Measurements from ENCODE around the gene DUSP15. TPM values are rescaled to one million over a fixed set of nuclear protein-coding genes. Genes with fewer than 3 reads are reported as not detected.
A peak's percentile ranks its signal among the peaks of the same experiment; 100 is the strongest.

DUSP15 gene
- total RNA-seq, 1 donor from 2014 or later, result 0.45 TPM

DNA sequence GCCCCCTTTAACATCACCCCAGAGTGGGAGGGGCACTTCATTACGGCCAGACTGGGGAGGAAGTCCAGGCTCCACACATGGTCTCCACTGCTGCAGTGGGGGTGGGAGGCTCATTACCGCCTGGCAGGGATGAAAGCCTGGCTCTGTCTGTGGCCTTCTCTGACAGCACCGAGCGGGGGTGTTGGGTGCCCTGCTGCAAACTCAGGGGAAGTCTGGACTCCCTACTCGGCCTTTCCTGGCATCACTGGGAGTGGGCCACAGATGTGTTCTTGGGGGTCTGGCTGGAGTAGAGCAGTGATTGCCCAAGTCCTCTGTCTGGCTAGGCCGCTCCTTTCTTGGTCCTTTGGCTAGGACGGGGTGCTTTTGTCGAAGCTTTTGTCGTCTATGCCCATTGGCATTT, 27.2 kb upstream of the DUSP15 start:
- Histone ChIP-seq H3K4me1 (no peaks in the 10 kb centered on the region), H3K4me2 (no peak overlapping the region), H3K27me3 (no peaks in the 10 kb centered on the region), H3K79me2 (ENCODE audit: low read depth) (no peaks in the 10 kb centered on the region), H3K36me3 (no peaks in the 10 kb centered on the region), H4K20me1 (ENCODE audit: low read depth) (no peaks in the 10 kb centered on the region), H3K27ac (no peak overlapping the region), H3K9ac (no peak overlapping the region), H3K9me3 (ENCODE audit: low read depth) (no peaks in the 10 kb centered on the region), H2AFZ (replicated peaks) (no peak overlapping the region), H3F3A (ENCODE audit: low read depth) (no peaks in the 10 kb centered on the region), H3K4me3 (no peak overlapping the region)
- peak overlapping the region; percentile 59 for H3K27ac Mint-ChIP-seq
- H3K9me3 Mint-ChIP-seq, result no peaks in the 10 kb centered on the region
- no peaks in the 10 kb centered on the region for H3K27me3 Mint-ChIP-seq (ENCODE audit: insufficient read depth, low read depth)
- H3K4me3 Mint-ChIP-seq, result no peak overlapping the region
- H3K36me3 Mint-ChIP-seq, result no peaks in the 10 kb centered on the region
- H3K4me1 Mint-ChIP-seq, result no peaks in the 10 kb centered on the region
- no peak for DNase-seq (ENCODE audit: low spot score)
- TF ChIP-seq EZH2phosphoT487 (IDR thresholded peaks at IDR 0.05), result no peak
- TF ChIP-seq, protein P1, sequence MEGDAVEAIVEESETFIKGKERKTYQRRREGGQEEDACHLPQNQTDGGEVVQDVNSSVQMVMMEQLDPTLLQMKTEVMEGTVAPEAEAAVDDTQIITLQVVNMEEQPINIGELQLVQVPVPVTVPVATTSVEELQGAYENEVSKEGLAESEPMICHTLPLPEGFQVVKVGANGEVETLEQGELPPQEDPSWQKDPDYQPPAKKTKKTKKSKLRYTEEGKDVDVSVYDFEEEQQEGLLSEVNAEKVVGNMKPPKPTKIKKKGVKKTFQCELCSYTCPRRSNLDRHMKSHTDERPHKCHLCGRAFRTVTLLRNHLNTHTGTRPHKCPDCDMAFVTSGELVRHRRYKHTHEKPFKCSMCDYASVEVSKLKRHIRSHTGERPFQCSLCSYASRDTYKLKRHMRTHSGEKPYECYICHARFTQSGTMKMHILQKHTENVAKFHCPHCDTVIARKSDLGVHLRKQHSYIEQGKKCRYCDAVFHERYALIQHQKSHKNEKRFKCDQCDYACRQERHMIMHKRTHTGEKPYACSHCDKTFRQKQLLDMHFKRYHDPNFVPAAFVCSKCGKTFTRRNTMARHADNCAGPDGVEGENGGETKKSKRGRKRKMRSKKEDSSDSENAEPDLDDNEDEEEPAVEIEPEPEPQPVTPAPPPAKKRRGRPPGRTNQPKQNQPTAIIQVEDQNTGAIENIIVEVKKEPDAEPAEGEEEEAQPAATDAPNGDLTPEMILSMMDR (IDR thresholded peaks at IDR 0.05), result no peak
- TF ChIP-seq EZH2 (IDR thresholded peaks at IDR 0.05), result no peak

DNA sequence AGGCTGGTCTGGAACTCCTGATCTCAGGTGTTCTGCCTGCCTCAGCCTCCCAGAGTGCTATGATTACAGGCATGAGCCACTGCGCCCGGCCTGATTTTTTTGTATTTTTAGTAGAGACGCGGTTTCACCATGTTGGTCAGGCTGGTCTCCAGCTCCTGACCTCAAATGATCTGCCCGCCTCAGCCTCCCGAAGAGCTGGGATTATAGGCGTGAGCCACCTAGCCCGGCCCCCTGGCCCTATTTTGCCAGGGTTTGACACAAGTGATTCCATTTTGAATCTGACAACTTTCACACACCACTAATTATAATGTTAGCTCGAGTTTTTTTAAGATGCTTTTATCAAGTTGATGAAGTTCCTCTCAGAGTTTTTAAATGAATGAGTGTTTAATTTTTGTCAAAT, 25.7 kb upstream of the DUSP15 start:
- Mint-ChIP-seq H3K36me3 (no peaks in the 10 kb centered on the region), H3K4me1 (no peaks in the 10 kb centered on the region), H3K4me3 (no peak overlapping the region), H3K9me3 (no peaks in the 10 kb centered on the region), H3K27ac (no peak overlapping the region), H3K27me3 (ENCODE audit: insufficient read depth, low read depth) (no peaks in the 10 kb centered on the region)
- H3F3A ChIP-seq (ENCODE audit: low read depth), result no peaks in the 10 kb centered on the region
- H3K4me3 ChIP-seq, result no peak overlapping the region
- H3K4me2 ChIP-seq, result no peak overlapping the region
- H4K20me1 ChIP-seq (ENCODE audit: low read depth), result no peaks in the 10 kb centered on the region
- no peak overlapping the region for H3K9ac ChIP-seq
- no peaks in the 10 kb centered on the region for H3K27me3 ChIP-seq
- no peaks in the 10 kb centered on the region for H3K36me3 ChIP-seq
- H2AFZ ChIP-seq (replicated peaks), result no peak overlapping the region
- TF ChIP-seq EZH2 (IDR thresholded peaks at IDR 0.05) (no peak), EZH2phosphoT487 (IDR thresholded peaks at IDR 0.05) (no peak)
- TF ChIP-seq, protein P1 (IDR thresholded peaks at IDR 0.05), result no peak
- no peak for DNase-seq (ENCODE audit: low spot score)
- H3K9me3 ChIP-seq (ENCODE audit: low read depth), result no peaks in the 10 kb centered on the region
- no peaks in the 10 kb centered on the region for H3K79me2 ChIP-seq (ENCODE audit: low read depth)
- no peak overlapping the region for H3K27ac ChIP-seq
- no peaks in the 10 kb centered on the region for H3K4me1 ChIP-seq

DNA sequence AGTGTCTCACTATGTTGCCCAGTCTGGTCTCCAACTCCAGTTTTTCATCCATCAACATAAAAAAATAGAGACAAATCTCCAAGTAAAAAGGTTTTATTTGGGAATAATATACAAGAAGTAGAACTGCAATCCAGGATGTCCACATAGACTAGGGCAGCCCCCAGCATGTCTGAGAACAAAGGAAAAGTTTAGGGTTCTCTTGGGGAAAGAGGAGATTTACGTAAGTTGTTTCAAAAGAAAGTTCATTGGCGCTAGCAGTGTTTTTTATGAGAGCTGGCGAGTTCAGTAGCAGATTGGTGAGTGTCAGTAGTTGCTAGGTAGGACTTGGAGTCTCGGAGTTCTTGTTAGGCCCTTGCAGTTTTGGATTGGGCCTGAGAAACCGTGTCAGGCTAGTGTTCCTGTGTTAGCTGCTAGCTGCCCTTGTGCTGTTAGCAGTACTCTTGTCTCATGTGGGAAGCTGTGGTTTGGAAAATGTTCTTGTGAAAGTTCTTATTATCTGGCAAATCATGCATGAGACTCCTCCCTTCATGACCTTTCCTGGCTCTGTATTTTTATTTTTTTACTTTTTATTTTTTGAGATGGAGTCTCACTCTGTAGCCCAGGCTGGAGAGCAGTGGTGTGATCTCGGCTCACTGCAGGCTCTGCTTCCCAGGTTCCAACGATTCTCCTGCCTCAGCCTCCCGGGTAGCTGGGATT, 24.8 kb upstream of the DUSP15 start:
- no peak overlapping the region for H3K27ac Mint-ChIP-seq
- Histone ChIP-seq H4K20me1 (ENCODE audit: low read depth) (no peaks in the 10 kb centered on the region), H3K9me3 (ENCODE audit: low read depth) (no peaks in the 10 kb centered on the region), H3F3A (ENCODE audit: low read depth) (no peaks in the 10 kb centered on the region), H3K27me3 (no peaks in the 10 kb centered on the region), H3K4me3 (no peak overlapping the region), H3K4me1 (no peaks in the 10 kb centered on the region), H3K79me2 (ENCODE audit: low read depth) (no peaks in the 10 kb centered on the region), H3K27ac (no peak overlapping the region), H3K9ac (no peak overlapping the region), H3K4me2 (no peak overlapping the region), H3K36me3 (no peaks in the 10 kb centered on the region), H2AFZ (replicated peaks) (no peak overlapping the region)
- H3K4me3 Mint-ChIP-seq, result no peak overlapping the region
- DNase-seq (ENCODE audit: low spot score), result peak; percentile 37
- TF ChIP-seq EZH2phosphoT487 (IDR thresholded peaks at IDR 0.05), result no peak
- no peak for TF ChIP-seq EZH2 (IDR thresholded peaks at IDR 0.05)
- TF ChIP-seq, protein P1 (IDR thresholded peaks at IDR 0.05), result no peak
- no peaks in the 10 kb centered on the region for H3K36me3 Mint-ChIP-seq
- no peaks in the 10 kb centered on the region for H3K9me3 Mint-ChIP-seq
- H3K4me1 Mint-ChIP-seq, result no peaks in the 10 kb centered on the region
- no peaks in the 10 kb centered on the region for H3K27me3 Mint-ChIP-seq (ENCODE audit: insufficient read depth, low read depth)

Measured in neural progenitor cell (in vitro differentiated cells).